HCT116 (cell line): ENCODE measurements around the gene PHF14. TPM values are rescaled to one million over a fixed set of nuclear protein-coding genes. Genes with fewer than 3 reads are reported as not detected.
"Not testable (repeated sequence)": the region's sequence is repeated elsewhere in the genome, so short reads cannot be mapped to it uniquely, and the experiment has no call there.

Experiments used
- ATAC-seq: fragments of 200-7000 bp; cut with Tn5 transposase; 2 replicates; pipeline ENCODE4 v1.9.1; 2020; ENCODE audit warnings: mild to moderate bottlenecking, moderate library complexity
- BruUV-seq: library from RNA; stranded (reverse); fragments of 400-500 nt; replicated peaks from 2 replicates; lab custom pipeline; 2021; lab: Mats Ljungman, UMichigan
- CTCF ChIA-PET: fragments of 300-600 bp; sonication (Branson Sonifier 250); formaldehyde crosslinking; loops from one replicate; lab custom pipeline; 2021; ENCODE audit warnings: antibody characterized with exemption; lab: Charles Lee
- POLR2A ChIA-PET: fragments of 300-600, 350-600 bp; sonication (Branson Sonifier 250); formaldehyde crosslinking; loops from one replicate; lab custom pipeline; 2021; ENCODE audit warnings: antibody characterized with exemption; lab: Charles Lee
- RAD21 ChIA-PET, 2 experiments: fragments of 300-600 bp; sonication (Branson Sonifier 250); formaldehyde crosslinking; loops; one replicate each; lab custom pipeline; 2023; ENCODE audit warnings: low total read pairs in 2 of 2; ENCODE audit not compliant: uncharacterized antibody in 2 of 2, unreplicated experiment in 2 of 2, low non-redundant PET in 1 of 2; lab: Charles Lee
- DNase-seq: peaks from one replicate; pipeline ENCODE4 v3.0.0-alpha.2; 2010; ENCODE audit warnings: low read depth, low spot score
- H2AFZ ChIP-seq: fragments of 200-600 bp; shearing (Covaris generic), sonication (generic); 2 replicates; pipeline ENCODE4 v1.6.1; 2017; ENCODE audit warnings: low read depth, mixed run types, mixed read lengths, antibody characterized with exemption, low read length; ENCODE audit not compliant: poor library complexity, severe bottlenecking
- H3K27ac ChIP-seq: 2 replicates; pipeline ENCODE4 v1.5.1; 2012; ENCODE audit warnings: low read depth, low read length
- H3K27me3 ChIP-seq: fragments of 200-600 bp; sonication (generic); 2 replicates; pipeline ENCODE4 v1.6.1; 2016; ENCODE audit warnings: mixed run types, low read length, mixed read lengths; ENCODE audit not compliant: insufficient read depth
- H3K36me3 ChIP-seq, 2 experiments: fragments of 200-500 bp in 1 of 2; fragments of 200-600 bp in 1 of 2; sonication (Bioruptor generic) in 1 of 2; sonication (generic) in 1 of 2; 2 replicates each; pipeline versions ENCODE4 v1.5.1 to v1.6.1; 2014 to 2016; ENCODE audit warnings: low read length in 2 of 2, inconsistent platforms in 1 of 2, mixed read lengths in 1 of 2, mixed run types in 1 of 2; ENCODE audit not compliant: insufficient read depth in 2 of 2, control insufficient read depth in 1 of 2
- H3K4me1 ChIP-seq, 2 experiments: fragments of 200-600 bp in 1 of 2; sonication (generic) in 1 of 2; 2 replicates each; pipeline versions ENCODE4 v1.5.1 to v1.6.1; 2012 to 2017; ENCODE audit warnings: low read length in 2 of 2, inconsistent platforms in 1 of 2, mild to moderate bottlenecking in 1 of 2, mixed read lengths in 1 of 2, mixed run types in 1 of 2, moderate library complexity in 1 of 2; ENCODE audit not compliant: insufficient read depth in 2 of 2, control insufficient read depth in 1 of 2
- H3K4me2 ChIP-seq: fragments of 200-600 bp; sonication (generic); 2 replicates; pipeline ENCODE4 v1.6.1; 2017; ENCODE audit warnings: mixed run types, low read length, mixed read lengths
- H3K4me3 ChIP-seq, 2 experiments: fragments of 200-600 bp in 1 of 2; sonication (generic) in 1 of 2; replicated peaks in 1 of 2; 2 replicates each; pipeline ENCODE4 v1.5.1; 2011 to 2016; ENCODE audit warnings: low read length in 2 of 2, control low read depth in 1 of 2, low read depth in 1 of 2, mild to moderate bottlenecking in 1 of 2, mixed read lengths in 1 of 2, mixed run types in 1 of 2
- H3K79me2 ChIP-seq: fragments of 200-600 bp; sonication (generic); 2 replicates; pipeline ENCODE4 v1.6.1; 2017; ENCODE audit warnings: mild to moderate bottlenecking, mixed run types, low read length, moderate library complexity, mixed read lengths; ENCODE audit not compliant: insufficient read depth
- H3K9ac ChIP-seq: fragments of 200-600 bp; sonication (generic); 2 replicates; pipeline ENCODE4 v1.6.1; 2016; ENCODE audit warnings: low read length, mixed read lengths
- H3K9me2 ChIP-seq: fragments of 200-600 bp; sonication (generic), shearing (Covaris generic); 2 replicates; pipeline ENCODE4 v1.6.1; 2017; ENCODE audit warnings: mixed run types, mild to moderate bottlenecking, moderate library complexity; ENCODE audit not compliant: insufficient read depth
- H3K9me3 ChIP-seq, 2 experiments: fragments of 200-500 bp in 1 of 2; fragments of 200-600 bp in 1 of 2; sonication (Bioruptor generic) in 1 of 2; sonication (generic) in 1 of 2; 2 replicates each; pipeline ENCODE4 v1.6.1; 2014 to 2017; ENCODE audit warnings: low read length in 2 of 2, mixed read lengths in 2 of 2, inconsistent platforms in 1 of 2, low read depth in 1 of 2, mild to moderate bottlenecking in 1 of 2, mixed run types in 1 of 2, moderate library complexity in 1 of 2; ENCODE audit not compliant: control insufficient read depth in 1 of 2, insufficient read depth in 1 of 2
- H4K20me1 ChIP-seq: fragments of 200-600 bp; sonication (generic), shearing (Covaris generic); 2 replicates; pipeline ENCODE4 v1.6.1; 2017; ENCODE audit warnings: mixed run types, mild to moderate bottlenecking, moderate library complexity; ENCODE audit not compliant: insufficient read depth
- CBX3 ChIP-seq: IDR thresholded peaks from 2 replicates; pipeline ENCODE4 v1.6.1; 2012; ENCODE audit warnings: low read depth
- CEBPB ChIP-seq: IDR thresholded peaks from 2 replicates; pipeline ENCODE4 v1.6.1; 2012; ENCODE audit warnings: low read depth
- EZH2 ChIP-seq: fragments of 200-600 bp; sonication (generic); IDR thresholded peaks from 2 replicates; pipeline ENCODE4 v1.6.1; 2017; ENCODE audit warnings: antibody characterized with exemption, mixed run types
- EZH2phosphoT487 ChIP-seq: fragments of 200-600 bp; IDR thresholded peaks from 2 replicates; pipeline ENCODE4 v1.6.1; 2018; ENCODE audit warnings: antibody characterized with exemption, borderline replicate concordance
- FOSL1 ChIP-seq: IDR thresholded peaks from 2 replicates; pipeline ENCODE4 v1.6.1; 2012; ENCODE audit warnings: low read depth
- POLR2A ChIP-seq: IDR thresholded peaks from 2 replicates; pipeline ENCODE4 v1.7.0; 2011; ENCODE audit warnings: borderline replicate concordance; ENCODE audit not compliant: insufficient read depth, insufficient read length; ENCODE audit errors: extremely low read depth
- SIN3A ChIP-seq: IDR thresholded peaks from 2 replicates; pipeline ENCODE4 v1.6.1; 2012; ENCODE audit warnings: low read depth
- SRF ChIP-seq: IDR thresholded peaks from 2 replicates; pipeline ENCODE4 v1.6.1; 2012; ENCODE audit warnings: low read depth
- TCF7L2 ChIP-seq: IDR thresholded peaks from 2 replicates; pipeline ENCODE4 v1.7.0; 2011; ENCODE audit warnings: borderline replicate concordance, inconsistent platforms; ENCODE audit not compliant: insufficient read depth, insufficient read length; ENCODE audit errors: extremely low read depth
- ZFX ChIP-seq: fragments of 450-650 bp; IDR thresholded peaks from 2 replicates; pipeline ENCODE4 v1.6.1; 2017
- ZNF274 ChIP-seq: fragments of 200-500 bp; sonication (Bioruptor generic); IDR thresholded peaks from 2 replicates; pipeline ENCODE4 v1.6.1; 2014; ENCODE audit warnings: mild to moderate bottlenecking, low read depth, low read length, inconsistent platforms
- intact Hi-C: fragments of 100-400 bp; cut with micrococcal nuclease; formaldehyde crosslinking; loops from 2 replicates; pipeline ENCODE4 v1.10.0; 2022
- total RNA-seq: library from RNA; stranded (reverse); gene quantifications from one replicate; pipeline ENCODE4 v1.2.1, GENCODE V29; 2021; ENCODE audit not compliant: unreplicated experiment
- TF ChIP-seq, protein P1 (sequence below): IDR thresholded peaks from 2 replicates; pipeline ENCODE4 v1.6.1; 2011; ENCODE audit warnings: mild to moderate bottlenecking, low read length, moderate library complexity; ENCODE audit not compliant: insufficient replicate concordance; ENCODE audit errors: extremely low read depth
- TF ChIP-seq, protein P2 (sequence below): IDR thresholded peaks from 2 replicates; pipeline ENCODE4 v1.6.1; 2012; ENCODE audit warnings: low read depth
- TF ChIP-seq, protein P3 (sequence below): IDR thresholded peaks from 2 replicates; pipeline ENCODE4 v1.6.1; 2012

PHF14 gene
- total RNA-seq, 1 experiment from 2014 or later, result 13.8 TPM

DNA sequence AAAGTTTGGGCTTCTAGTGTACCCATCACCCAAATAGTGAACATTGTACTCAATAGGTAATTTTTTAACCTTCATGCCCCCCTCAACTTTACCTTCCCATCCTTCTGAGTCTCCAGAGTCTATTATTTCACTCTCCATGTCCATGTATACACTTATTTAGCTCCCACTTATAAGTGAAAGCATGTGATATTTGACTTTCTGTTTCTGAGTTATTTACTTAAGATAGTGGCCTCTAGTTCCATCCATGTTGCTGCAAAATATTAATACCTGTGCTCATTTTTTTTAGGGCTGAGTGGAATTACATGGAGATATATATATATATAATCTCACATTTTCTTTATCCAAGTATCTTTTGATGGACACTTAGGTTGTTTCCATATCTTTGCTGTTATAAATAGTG lies 21.1 kb upstream of the PHF14 start:
- DNase-seq, result no peak
- Histone ChIP-seq H3K4me3 (no peak overlapping the region), H3K9me3 (no peaks in the 10 kb centered on the region), H3K9ac (no peak overlapping the region), H2AFZ (no peak overlapping the region), H3K9me2 (no peaks in the 10 kb centered on the region), H4K20me1 (no peaks in the 10 kb centered on the region), H3K79me2 (no peaks in the 10 kb centered on the region), H3K36me3 (no peaks in the 10 kb centered on the region), H3K4me1 (no peaks in the 10 kb centered on the region), H3K27ac (no peak overlapping the region), H3K4me2 (no peak overlapping the region), H3K27me3 (no peaks in the 10 kb centered on the region)
- intact Hi-C loops, result no loop called here
- TF ChIP-seq POLR2A, result no peak
- TF ChIP-seq EZH2phosphoT487, result no peak
- TF ChIP-seq CEBPB, result no peak
- TF ChIP-seq, protein P1, sequence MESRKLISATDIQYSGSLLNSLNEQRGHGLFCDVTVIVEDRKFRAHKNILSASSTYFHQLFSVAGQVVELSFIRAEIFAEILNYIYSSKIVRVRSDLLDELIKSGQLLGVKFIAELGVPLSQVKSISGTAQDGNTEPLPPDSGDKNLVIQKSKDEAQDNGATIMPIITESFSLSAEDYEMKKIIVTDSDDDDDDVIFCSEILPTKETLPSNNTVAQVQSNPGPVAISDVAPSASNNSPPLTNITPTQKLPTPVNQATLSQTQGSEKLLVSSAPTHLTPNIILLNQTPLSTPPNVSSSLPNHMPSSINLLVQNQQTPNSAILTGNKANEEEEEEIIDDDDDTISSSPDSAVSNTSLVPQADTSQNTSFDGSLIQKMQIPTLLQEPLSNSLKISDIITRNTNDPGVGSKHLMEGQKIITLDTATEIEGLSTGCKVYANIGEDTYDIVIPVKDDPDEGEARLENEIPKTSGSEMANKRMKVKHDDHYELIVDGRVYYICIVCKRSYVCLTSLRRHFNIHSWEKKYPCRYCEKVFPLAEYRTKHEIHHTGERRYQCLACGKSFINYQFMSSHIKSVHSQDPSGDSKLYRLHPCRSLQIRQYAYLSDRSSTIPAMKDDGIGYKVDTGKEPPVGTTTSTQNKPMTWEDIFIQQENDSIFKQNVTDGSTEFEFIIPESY, result no peak
- TF ChIP-seq ZFX, result no peak
- TF ChIP-seq, protein P2, sequence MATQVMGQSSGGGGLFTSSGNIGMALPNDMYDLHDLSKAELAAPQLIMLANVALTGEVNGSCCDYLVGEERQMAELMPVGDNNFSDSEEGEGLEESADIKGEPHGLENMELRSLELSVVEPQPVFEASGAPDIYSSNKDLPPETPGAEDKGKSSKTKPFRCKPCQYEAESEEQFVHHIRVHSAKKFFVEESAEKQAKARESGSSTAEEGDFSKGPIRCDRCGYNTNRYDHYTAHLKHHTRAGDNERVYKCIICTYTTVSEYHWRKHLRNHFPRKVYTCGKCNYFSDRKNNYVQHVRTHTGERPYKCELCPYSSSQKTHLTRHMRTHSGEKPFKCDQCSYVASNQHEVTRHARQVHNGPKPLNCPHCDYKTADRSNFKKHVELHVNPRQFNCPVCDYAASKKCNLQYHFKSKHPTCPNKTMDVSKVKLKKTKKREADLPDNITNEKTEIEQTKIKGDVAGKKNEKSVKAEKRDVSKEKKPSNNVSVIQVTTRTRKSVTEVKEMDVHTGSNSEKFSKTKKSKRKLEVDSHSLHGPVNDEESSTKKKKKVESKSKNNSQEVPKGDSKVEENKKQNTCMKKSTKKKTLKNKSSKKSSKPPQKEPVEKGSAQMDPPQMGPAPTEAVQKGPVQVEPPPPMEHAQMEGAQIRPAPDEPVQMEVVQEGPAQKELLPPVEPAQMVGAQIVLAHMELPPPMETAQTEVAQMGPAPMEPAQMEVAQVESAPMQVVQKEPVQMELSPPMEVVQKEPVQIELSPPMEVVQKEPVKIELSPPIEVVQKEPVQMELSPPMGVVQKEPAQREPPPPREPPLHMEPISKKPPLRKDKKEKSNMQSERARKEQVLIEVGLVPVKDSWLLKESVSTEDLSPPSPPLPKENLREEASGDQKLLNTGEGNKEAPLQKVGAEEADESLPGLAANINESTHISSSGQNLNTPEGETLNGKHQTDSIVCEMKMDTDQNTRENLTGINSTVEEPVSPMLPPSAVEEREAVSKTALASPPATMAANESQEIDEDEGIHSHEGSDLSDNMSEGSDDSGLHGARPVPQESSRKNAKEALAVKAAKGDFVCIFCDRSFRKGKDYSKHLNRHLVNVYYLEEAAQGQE, result no peak
- TF ChIP-seq FOSL1, result no peak
- no peak for TF ChIP-seq SRF
- no peak for TF ChIP-seq ZNF274
- TF ChIP-seq SIN3A, result no peak
- no peak for TF ChIP-seq TCF7L2
- TF ChIP-seq, protein P3, sequence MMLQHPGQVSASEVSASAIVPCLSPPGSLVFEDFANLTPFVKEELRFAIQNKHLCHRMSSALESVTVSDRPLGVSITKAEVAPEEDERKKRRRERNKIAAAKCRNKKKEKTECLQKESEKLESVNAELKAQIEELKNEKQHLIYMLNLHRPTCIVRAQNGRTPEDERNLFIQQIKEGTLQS, result no peak
- TF ChIP-seq CBX3, result no peak
- no peak for TF ChIP-seq EZH2
- ATAC-seq, result no peak
- no TSS peak for BruUV-seq
- ChIA-PET RAD21 (no interaction called here), POLR2A (no interaction called here), CTCF (no interaction called here)

DNA sequence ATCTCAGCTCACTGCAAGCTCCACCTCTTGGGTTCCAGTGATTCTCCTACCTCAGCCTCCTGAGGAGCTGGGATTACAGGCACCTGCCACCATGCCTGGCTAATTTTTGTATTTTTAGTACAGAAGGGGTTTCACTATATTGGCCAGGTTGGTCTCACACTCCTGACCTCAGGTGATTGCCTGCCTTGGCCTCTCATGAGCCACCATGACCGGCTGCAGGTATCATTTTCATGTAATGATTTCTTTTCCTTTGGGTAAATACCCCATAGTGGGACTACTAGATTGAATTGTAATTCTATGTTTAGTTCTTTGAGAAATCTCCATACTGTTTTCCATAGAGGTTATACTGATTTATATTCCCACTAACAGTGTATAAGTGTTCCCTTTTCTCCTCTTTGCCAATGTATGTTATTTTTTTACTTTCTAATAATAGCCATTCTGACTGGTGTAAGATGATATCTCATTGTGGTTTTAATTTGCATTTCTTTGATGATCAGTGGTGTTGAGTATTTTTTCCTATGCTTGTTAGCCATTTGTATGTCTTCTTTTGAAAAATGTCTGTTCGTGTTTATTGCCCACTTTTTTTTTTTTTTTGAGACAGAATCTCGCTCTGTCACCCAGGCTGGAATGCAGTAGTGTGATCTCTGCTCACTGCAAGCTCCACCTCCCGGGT lies 20.5 kb upstream of the PHF14 start:
- H3K9me2 ChIP-seq, H3K4me2 ChIP-seq, DNase-seq, intact Hi-C loops, H3K9me3 ChIP-seq, RAD21 ChIA-PET, H3K27ac ChIP-seq, POLR2A ChIA-PET, H3K27me3 ChIP-seq, H2AFZ ChIP-seq, H3K9ac ChIP-seq, H4K20me1 ChIP-seq, BruUV-seq, H3K79me2 ChIP-seq, H3K4me3 ChIP-seq, H3K36me3 ChIP-seq, CTCF ChIA-PET, ATAC-seq, H3K4me1 ChIP-seq: not testable (repeated sequence)
